Erythroblast (primary cell): ENCODE results near the gene B3GAT3.
"Not testable (repeated sequence)": the region's sequence is repeated elsewhere in the genome, so short reads cannot be mapped to it uniquely, and the experiment has no call there.

Source experiments
- DNase-seq, 2 experiments: peaks; one replicate each; lab custom pipeline; 2025; lab: John Stamatoyannopoulos, UW
- GATA1 ChIP-seq: IDR thresholded peaks from 2 replicates; pipeline ENCODE4 v1.6.1; 2011; ENCODE audit warnings: low read depth, mild to moderate bottlenecking, control low read depth, low read length, moderate library complexity
- POLR2A ChIP-seq: IDR thresholded peaks from 2 replicates; pipeline ENCODE4 v1.6.1; 2011; ENCODE audit warnings: mild to moderate bottlenecking, low read length

B3GAT3 gene

DNA sequence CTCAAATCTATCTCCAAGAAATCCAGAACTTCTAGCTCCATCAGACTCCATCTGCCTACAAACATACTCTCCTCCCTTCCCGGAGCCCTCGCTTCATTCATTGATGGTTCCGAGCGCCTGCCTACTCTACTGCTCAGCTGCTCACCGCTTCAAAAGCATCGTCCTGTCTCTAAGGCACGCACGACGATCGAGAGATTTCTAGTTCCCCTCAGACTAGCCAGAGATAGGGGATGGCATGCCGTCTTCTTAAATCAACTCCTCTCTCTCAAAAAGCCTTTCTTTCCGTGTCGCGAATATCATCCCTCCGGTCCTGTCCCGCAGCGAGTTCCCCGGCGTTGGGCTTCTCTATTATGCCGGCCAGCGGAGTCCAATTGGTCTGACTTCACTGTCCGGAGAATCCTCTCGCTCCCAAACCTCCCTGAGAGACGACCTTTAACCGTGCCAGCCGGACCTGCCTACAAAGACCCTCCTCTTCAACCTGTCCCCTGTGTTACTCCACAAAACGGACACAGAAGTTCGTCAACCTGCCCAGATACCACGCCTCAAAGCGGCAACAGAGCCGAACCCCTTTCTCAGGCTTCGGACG, 48.7 kb downstream of the B3GAT3 start:
- TF ChIP-seq POLR2A (no peak), GATA1 (no peak)
- peak; percentile 55 to 64 for DNase-seq

DNA sequence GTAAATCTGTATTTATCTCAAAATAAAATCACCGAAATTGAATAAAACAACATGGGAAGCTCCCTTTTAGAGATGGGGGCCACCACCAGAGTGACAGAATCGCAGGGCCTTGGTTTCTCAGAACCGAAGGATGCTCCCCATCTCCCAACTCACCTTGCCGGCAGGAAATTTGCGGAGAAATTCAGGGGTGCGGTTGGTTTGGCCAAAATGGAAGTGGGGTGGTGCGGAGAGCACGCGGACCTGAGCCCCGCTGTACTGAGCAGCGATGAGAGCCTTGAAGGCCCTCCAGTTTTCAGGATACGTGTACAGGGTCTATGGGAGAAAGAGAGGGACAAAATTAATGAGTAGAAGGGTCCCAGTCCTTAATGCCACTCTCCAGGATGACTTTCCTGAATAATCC, 49.4 kb downstream of the B3GAT3 start:
- no peak for DNase-seq
- TF ChIP-seq GATA1: no peak
- no peak for TF ChIP-seq POLR2A

DNA sequence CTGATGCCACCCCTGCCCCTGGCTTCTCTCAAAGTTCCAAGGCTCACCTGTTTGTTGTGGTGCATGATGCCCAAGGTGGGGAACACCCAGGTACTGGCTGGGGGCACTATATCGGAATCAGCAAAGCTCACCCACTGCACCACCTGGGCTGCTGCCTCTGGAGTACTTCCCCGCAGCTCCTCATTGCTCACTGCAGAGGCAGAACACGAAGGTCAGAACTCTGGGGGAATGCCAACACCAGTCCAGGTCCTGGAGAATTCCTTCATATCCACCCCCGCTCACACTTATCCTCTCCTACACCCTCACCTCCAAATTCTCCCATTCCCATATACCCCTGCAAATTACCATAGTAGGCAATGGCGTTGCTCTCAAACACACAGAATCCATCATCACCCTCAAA, 50.3 kb downstream of the B3GAT3 start:
- not testable (repeated sequence) for DNase-seq

DNA sequence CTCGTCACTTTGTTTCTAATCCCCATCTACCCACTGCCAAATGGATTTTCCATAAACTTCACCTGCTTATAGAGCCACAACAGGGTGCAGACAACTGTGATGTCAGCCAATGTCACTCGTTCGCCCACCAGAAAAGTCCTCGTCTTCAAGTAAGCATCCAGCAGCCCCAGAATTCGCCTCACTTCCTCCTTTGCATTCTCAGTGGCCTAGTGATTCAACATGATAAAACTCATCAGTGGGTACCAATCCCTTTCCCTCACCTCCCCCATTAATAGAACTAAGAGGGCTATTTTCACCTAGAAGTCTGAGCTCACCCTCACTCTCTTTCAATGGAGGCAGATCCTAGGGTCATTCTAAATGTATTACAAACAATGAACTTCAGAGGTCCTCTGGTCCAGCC, 50.9 kb downstream of the B3GAT3 start:
- not testable (repeated sequence) for DNase-seq

DNA sequence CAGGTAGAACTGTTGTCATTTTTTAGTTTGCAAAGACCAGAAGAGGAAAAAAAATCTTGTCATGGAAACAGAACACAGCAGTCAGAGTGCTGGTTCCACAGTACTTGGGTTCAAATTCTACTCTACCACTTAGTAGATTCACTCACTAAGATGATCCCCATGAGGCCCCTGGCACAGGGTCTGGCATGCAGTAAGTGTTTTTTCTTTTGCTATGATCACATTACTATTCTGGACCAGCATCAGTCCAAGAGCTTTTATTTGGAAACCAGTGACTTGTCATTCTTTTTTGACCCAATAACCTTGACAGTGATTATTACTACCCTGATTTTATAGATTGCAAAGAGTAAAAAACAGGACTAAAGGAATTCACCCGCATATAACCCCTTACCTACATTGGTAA, 52.2 kb downstream of the B3GAT3 start:
- no peak for DNase-seq
- no peak for TF ChIP-seq GATA1
- TF ChIP-seq POLR2A: no peak

DNA sequence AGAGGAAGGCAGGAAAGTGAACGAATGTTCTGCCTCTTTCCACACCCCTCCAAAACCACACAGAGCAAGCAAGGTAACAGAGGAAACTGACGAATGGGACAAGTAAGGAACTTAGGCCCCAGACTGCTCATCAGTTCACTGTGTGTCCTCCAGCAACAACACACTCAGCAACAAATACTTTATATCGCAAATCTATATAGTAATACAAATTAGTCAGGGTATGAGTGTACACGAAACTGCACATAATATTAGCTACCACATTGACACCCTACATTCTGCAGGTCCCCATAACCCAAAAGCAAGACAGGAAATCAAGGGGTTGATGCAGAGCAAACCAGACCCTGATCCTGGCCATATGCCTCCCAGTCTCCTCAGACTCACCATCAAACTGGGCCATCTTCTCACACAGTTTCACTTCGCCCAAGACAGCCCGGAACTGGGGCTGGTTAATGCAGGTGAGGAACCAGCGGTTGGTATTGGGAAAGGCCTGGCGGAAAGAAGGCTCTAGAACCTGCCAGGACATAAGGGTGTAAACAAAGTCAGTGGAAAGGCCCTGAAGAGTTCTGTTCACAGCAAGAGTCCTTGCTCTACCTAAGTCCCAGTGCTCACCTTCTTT, 54.7 kb downstream of the B3GAT3 start:
- no peak for TF ChIP-seq GATA1
- no peak for TF ChIP-seq POLR2A
- no peak for DNase-seq

DNA sequence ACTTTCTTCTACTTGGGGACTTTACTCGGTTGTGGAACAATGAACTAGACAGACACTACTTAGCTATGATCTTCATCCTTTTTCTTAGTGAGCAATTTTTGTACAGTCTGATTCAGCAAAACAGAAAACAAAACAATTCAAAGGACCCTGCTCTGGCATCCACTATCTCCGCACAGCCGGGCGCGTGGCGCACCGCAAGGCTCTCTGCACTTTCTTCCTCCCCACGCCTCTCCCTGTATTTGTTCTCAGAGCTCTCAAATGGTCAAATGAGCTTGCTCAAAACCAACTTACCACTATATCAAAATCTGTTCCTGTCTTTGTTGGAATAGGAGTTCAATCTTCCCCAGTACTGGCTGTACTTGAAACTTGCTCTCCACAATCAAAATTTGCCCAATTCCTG, 55.5 kb downstream of the B3GAT3 start:
- DNase-seq: no peak
- TF ChIP-seq GATA1 (no peak), POLR2A (no peak)
